GM23248 (cell line): ENCODE measurements around the gene SDK2. TPM values are rescaled to one million over a fixed set of nuclear protein-coding genes. Genes with fewer than 3 reads are reported as not detected.

Experiments used
- DNase-seq: peaks from one replicate; pipeline ENCODE4 v3.0.0-alpha.2; 2015
- H2AFZ ChIP-seq: fragments of 200-600 bp; sonication (generic); 2 replicates; pipeline ENCODE4 v1.6.1; 2016; ENCODE audit warnings: antibody characterized with exemption
- H3F3A ChIP-seq: fragments of 200-600 bp; sonication (generic); 2 replicates; pipeline ENCODE4 v1.6.1; 2016; ENCODE audit warnings: mild to moderate bottlenecking, antibody characterized with exemption, mixed run types; ENCODE audit not compliant: insufficient read depth
- H3K27ac ChIP-seq: fragments of 200-600 bp; sonication (generic); 2 replicates; pipeline ENCODE4 v1.5.1; 2016; ENCODE audit warnings: mild to moderate bottlenecking
- H3K27me3 ChIP-seq: fragments of 200-600 bp; sonication (generic); replicated peaks from 2 replicates; pipeline ENCODE4 v1.6.1; 2016; ENCODE audit warnings: mild to moderate bottlenecking; ENCODE audit not compliant: insufficient read depth
- H3K36me3 ChIP-seq: fragments of 200-600 bp; sonication (generic); 2 replicates; pipeline ENCODE4 v1.6.1; 2016; ENCODE audit warnings: low read depth, mild to moderate bottlenecking
- H3K4me1 ChIP-seq: fragments of 200-600 bp; sonication (generic); 2 replicates; pipeline ENCODE4 v1.6.1; 2016; ENCODE audit warnings: mild to moderate bottlenecking; ENCODE audit not compliant: insufficient read depth
- H3K4me2 ChIP-seq: fragments of 200-600 bp; sonication (generic); one replicate; pipeline ENCODE4 v1.6.1; 2016; ENCODE audit warnings: mild to moderate bottlenecking; ENCODE audit not compliant: unreplicated experiment
- H3K4me3 ChIP-seq: fragments of 200-600 bp; sonication (generic); 2 replicates; pipeline ENCODE4 v1.5.1; 2016; ENCODE audit warnings: mild to moderate bottlenecking
- H3K79me2 ChIP-seq: fragments of 200-600 bp; sonication (generic); 2 replicates; pipeline ENCODE4 v1.6.1; 2016; ENCODE audit warnings: mild to moderate bottlenecking; ENCODE audit not compliant: insufficient read depth
- H3K9ac ChIP-seq: fragments of 200-600 bp; sonication (generic); 2 replicates; pipeline ENCODE4 v1.6.1; 2016; ENCODE audit warnings: mild to moderate bottlenecking
- H3K9me2 ChIP-seq: fragments of 200-600 bp; sonication (generic); 2 replicates; pipeline ENCODE4 v1.6.1; 2016; ENCODE audit warnings: mixed run types, mild to moderate bottlenecking, moderate library complexity; ENCODE audit not compliant: insufficient read depth
- H3K9me3 ChIP-seq: fragments of 200-600 bp; sonication (generic); one replicate; pipeline ENCODE4 v1.6.1; 2017; ENCODE audit warnings: low read depth
- H4K20me1 ChIP-seq: fragments of 200-600 bp; sonication (generic); 2 replicates; pipeline ENCODE4 v1.6.0; 2016; ENCODE audit not compliant: insufficient read depth
- EZH2 ChIP-seq: fragments of 200-600 bp; sonication (generic); IDR thresholded peaks from 2 replicates; pipeline ENCODE4 v1.6.1; 2018; ENCODE audit warnings: antibody characterized with exemption, mild to moderate bottlenecking; ENCODE audit not compliant: insufficient read depth, poor library complexity, severe bottlenecking
- EZH2phosphoT487 ChIP-seq: fragments of 200-600 bp; sonication (generic); IDR thresholded peaks from 2 replicates; pipeline ENCODE4 v1.6.1; 2018; ENCODE audit warnings: antibody characterized with exemption, moderate library complexity, mild to moderate bottlenecking, low read depth; ENCODE audit not compliant: insufficient read depth
- WGBS, 2 experiments: methylation state at CpG; one replicate each; pipeline ENCODE4 v1.1.6; 2015 to 2017; ENCODE audit warnings: low lambda C conversion rate in 2 of 2, low coverage in 1 of 2; ENCODE audit errors: missing lambda C conversion rate in 2 of 2; 5-methylcytosine and 5-hydroxymethylcytosine counted together
- in situ Hi-C: fragments of 300-500 bp; cut with MboI; formaldehyde crosslinking; loops from 2 replicates; pipeline ENCODE4 v1.15.0; 2020
- polyA plus RNA-seq: library from polyadenylated mRNA; unstranded; fragments of >200 nt; fragmentation: Nextera tagmentation; extraction: Ambion mirVana; gene quantifications from 2 replicates; pipeline ENCODE4 v1.2.1, GENCODE V29; 2016
- total RNA-seq: library from RNA; depleted of rRNA; stranded (reverse); fragments of >200 nt; shearing (Covaris generic); gene quantifications from 2 replicates; pipeline ENCODE4 v1.2.3, GENCODE V29; 2014

The SDK2 gene
- total and polyA plus RNA-seq, 2 experiments from 2014 or later, result under 0.01 to 0.03 TPM

DNA sequence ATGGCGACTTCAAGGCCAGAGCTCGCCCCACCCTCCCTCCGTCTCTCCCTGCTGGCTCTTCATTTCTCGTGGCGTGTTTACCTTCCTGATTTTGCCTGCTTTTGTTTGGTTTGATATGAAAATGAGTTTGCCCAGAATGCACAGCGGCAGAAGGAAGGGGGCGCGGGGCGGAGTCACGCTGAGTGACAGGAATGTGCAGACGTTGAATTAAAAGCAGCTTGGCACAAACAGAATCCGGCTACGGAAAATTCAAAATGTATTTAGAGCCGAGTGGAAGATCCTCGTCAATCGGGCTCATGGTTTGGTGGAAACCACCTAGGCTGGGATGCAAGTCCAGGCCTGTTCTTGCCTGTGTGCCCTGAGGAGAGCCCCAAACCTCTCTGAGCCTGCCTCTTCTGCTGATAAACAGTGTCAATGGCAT is 102.7 kb downstream of the SDK2 start:
- no peaks in the 10 kb centered on the region for H4K20me1 ChIP-seq
- H3K9ac ChIP-seq, result no peak overlapping the region
- H3K4me1 ChIP-seq, result no peaks in the 10 kb centered on the region
- no peaks in the 10 kb centered on the region for H3K9me3 ChIP-seq
- H3K27me3 ChIP-seq, result no peaks in the 10 kb centered on the region
- H3K36me3 ChIP-seq, result no peaks in the 10 kb centered on the region
- no peaks in the 10 kb centered on the region for H3K9me2 ChIP-seq
- no peak for DNase-seq
- no peaks in the 10 kb centered on the region for H3F3A ChIP-seq
- in situ Hi-C loops, result no loop called here
- WGBS, 2 experiments, result 63 to 64% methylated on average over 16 of the region's 16 CpGs
- no peak overlapping the region for H3K27ac ChIP-seq
- H3K4me3 ChIP-seq, result no peak overlapping the region
- H2AFZ ChIP-seq, result no peak overlapping the region
- no peak for TF ChIP-seq EZH2
- no peak for TF ChIP-seq EZH2phosphoT487
- no peaks in the 10 kb centered on the region for H3K79me2 ChIP-seq
- no peak overlapping the region for H3K4me2 ChIP-seq

DNA sequence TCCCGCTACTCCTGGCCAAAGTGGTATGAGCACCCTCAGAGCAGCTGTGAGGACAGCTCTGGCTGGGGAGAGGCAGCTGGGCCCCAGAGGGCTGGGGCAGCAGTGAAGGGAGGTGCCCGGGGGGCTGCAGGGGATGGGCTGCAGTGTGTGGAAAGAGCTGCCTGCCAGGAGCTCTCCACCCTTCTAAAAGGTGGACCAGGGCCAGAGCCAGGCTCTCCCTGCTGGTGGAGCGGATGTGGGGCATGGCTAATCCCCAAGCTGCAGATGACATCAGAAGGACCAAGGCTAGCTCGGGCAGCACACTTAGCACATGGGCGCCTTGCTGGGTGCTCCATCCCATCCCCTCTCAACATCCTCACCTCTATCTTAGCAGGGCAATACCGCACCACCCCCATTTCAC is 103.1 kb downstream of the SDK2 start:
- no peak overlapping the region for H3K4me3 ChIP-seq
- H2AFZ ChIP-seq, result no peak overlapping the region
- no peak for DNase-seq
- in situ Hi-C loops, result no loop called here
- no peaks in the 10 kb centered on the region for H3K27me3 ChIP-seq
- H3K36me3 ChIP-seq, result no peaks in the 10 kb centered on the region
- no peak overlapping the region for H3K9ac ChIP-seq
- H3K79me2 ChIP-seq, result no peaks in the 10 kb centered on the region
- TF ChIP-seq EZH2phosphoT487 (no peak), EZH2 (no peak)
- H3K9me2 ChIP-seq, result no peaks in the 10 kb centered on the region
- no peaks in the 10 kb centered on the region for H4K20me1 ChIP-seq
- H3K4me2 ChIP-seq, result no peak overlapping the region
- no peaks in the 10 kb centered on the region for H3F3A ChIP-seq
- H3K4me1 ChIP-seq, result no peaks in the 10 kb centered on the region
- H3K27ac ChIP-seq, result no peak overlapping the region
- no peaks in the 10 kb centered on the region for H3K9me3 ChIP-seq
- 41 to 56% methylated on average over 6 of the region's 6 CpGs for WGBS, 2 experiments

DNA sequence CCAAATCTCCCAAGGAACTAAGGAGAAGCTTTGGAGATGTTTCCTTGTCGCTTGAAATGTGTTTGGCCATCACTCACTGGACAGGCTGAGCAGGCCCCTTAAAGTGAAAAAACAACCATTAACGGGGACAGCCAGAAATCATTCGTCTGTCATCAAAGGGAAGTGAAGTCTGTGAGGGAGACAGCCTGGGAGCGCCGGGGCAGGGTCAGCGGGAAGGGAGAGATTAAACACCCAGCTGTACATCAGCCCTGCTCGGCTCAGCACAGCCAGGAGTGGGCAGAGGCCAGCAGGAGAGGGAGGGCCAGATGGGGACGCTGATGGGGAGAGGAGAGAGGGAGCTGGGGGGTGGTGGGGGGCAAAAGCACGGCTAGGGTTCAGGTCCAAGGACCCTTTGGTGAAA is 105.1 kb downstream of the SDK2 start:
- Histone ChIP-seq H2AFZ (no peak overlapping the region), H3K9me2 (no peaks in the 10 kb centered on the region), H3K4me2 (no peak overlapping the region), H4K20me1 (no peaks in the 10 kb centered on the region), H3K4me3 (no peak overlapping the region), H3K9ac (no peak overlapping the region), H3K4me1 (no peaks in the 10 kb centered on the region), H3K27ac (no peak overlapping the region), H3F3A (no peaks in the 10 kb centered on the region), H3K9me3 (no peaks in the 10 kb centered on the region), H3K36me3 (no peaks in the 10 kb centered on the region), H3K27me3 (no peaks in the 10 kb centered on the region), H3K79me2 (no peaks in the 10 kb centered on the region)
- in situ Hi-C loops, result no loop called here
- DNase-seq, result no peak
- 12 to 23% methylated on average over 7 to 9 of the region's 9 CpGs for WGBS, 2 experiments
- TF ChIP-seq EZH2phosphoT487 (no peak), EZH2 (no peak)

DNA sequence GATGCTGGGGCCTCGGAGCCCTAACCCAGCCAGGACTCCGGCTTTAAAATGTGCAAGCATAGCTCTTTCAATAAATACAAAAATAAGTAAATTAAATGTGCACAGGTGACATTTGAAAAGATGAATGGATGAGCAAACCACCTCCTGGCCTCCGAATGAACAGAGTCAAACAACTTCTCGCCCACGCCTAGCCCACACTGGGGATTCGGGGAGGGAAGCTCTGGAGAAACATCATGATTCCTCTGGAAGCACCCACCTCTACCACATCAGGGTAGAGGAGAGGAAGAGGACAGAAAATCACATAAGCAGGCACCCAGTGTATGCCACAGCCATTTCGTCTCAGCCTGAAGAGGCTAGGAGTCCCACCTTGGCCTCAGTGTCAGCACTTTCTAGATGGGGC is 105.8 kb downstream of the SDK2 start:
- no peak for DNase-seq
- 39 to 40% methylated on average over 7 of the region's 7 CpGs for WGBS, 2 experiments

More for the DNA sequence above, 105.8 kb downstream of the SDK2 start:
- no peaks in the 10 kb centered on the region for H3K36me3 ChIP-seq
- in situ Hi-C loops, result no loop called here
- H3F3A ChIP-seq, result no peaks in the 10 kb centered on the region
- no peak overlapping the region for H2AFZ ChIP-seq
- H3K79me2 ChIP-seq, result no peaks in the 10 kb centered on the region
- no peak overlapping the region for H3K4me2 ChIP-seq
- H3K4me3 ChIP-seq, result no peak overlapping the region
- no peaks in the 10 kb centered on the region for H3K9me2 ChIP-seq
- H3K9me3 ChIP-seq, result no peaks in the 10 kb centered on the region
- no peak overlapping the region for H3K27ac ChIP-seq
- TF ChIP-seq EZH2phosphoT487 (no peak), EZH2 (no peak)
- no peak overlapping the region for H3K9ac ChIP-seq
- no peaks in the 10 kb centered on the region for H4K20me1 ChIP-seq
- H3K27me3 ChIP-seq, result no peaks in the 10 kb centered on the region
- H3K4me1 ChIP-seq, result no peaks in the 10 kb centered on the region
